ENCODE measurements around the gene SLC35F4.
"Not testable (repeated sequence)": the region's sequence is repeated elsewhere in the genome, so short reads cannot be mapped to it uniquely, and the experiment has no call there.

Gene SLC35F4

DNA sequence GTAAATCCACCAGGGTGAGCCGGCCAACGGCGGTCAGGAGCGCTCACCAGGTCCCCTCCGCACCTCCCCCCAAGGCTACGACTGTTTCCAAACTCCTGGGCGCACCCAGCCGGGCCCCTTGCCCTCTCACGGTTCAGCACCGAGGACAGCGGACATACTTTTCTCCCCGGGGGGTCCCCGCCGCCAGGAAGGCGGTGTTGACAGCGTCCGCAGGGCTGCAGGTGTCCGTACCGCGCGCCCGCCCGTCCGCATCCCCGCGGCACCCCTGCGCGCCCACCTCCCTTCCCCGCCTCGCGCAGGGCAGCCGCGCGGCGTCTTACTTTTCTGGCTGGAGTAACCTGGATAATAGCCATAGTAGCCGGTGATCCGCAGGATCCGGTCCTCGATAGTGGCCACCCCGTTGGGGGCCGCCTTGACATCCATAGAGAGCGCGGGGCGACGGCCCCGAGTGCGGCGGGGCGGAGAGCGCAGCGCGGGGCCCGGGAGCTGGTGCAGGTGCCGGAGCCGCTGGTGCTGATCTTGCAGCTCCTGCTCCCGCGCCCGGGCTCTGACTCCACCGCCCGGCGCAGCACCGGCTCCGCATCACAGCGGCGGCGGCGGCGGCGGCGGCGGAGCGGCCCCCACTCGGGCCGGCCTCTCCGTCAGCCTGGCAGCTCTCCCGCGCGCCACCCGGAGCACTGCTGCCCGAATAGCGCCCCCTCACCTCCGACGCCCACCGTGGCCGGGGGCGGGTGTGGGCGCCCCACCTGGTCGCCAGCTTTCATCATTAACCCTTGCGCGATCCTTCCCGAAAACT is at the start of gene SLC35F4:
TSS of gene SLC35F4 (minus strand) at position 690 of the 796 bp plus-strand sequence.
- no peak for DNase-seq

DNA sequence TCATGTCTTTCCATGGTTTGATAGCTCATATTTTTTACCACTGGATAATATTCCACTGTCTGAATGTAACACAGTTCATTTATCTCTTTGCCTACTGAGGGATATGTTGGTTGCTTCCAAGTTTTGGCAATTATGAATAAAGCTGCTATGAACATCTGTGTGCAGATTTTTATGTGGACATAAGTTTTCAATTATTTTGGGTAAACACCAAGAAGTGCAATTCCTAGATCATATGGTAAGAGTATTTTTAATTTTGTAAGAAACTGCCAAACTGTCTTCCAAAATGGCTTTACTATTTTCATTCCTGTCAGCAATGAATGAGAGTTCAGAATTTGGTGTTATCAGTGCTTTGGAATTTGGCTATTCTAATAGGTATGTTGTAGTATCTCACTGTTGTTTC is 43.7 kb upstream of the SLC35F4 start:
- DNase-seq, result no peak

DNA sequence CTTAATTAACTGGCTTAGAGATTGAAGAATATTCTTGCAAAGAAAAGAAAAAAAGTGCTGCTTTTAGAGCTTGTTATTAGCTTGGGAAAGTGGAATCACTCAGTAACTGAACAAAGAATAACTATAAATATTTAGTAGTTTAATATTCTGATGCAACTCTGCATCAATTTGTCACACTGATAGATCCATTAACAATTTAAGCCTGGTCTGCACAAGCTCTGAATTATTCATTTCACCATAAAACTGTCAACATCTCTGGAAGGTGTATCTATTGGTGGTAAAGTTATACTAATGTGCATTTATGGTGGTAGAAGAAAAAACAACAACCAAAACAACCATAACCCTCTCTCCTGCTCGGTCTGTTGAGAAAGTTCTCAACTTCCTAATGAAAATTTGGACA is 38.1 kb upstream of the SLC35F4 start:
- no peak for DNase-seq

DNA sequence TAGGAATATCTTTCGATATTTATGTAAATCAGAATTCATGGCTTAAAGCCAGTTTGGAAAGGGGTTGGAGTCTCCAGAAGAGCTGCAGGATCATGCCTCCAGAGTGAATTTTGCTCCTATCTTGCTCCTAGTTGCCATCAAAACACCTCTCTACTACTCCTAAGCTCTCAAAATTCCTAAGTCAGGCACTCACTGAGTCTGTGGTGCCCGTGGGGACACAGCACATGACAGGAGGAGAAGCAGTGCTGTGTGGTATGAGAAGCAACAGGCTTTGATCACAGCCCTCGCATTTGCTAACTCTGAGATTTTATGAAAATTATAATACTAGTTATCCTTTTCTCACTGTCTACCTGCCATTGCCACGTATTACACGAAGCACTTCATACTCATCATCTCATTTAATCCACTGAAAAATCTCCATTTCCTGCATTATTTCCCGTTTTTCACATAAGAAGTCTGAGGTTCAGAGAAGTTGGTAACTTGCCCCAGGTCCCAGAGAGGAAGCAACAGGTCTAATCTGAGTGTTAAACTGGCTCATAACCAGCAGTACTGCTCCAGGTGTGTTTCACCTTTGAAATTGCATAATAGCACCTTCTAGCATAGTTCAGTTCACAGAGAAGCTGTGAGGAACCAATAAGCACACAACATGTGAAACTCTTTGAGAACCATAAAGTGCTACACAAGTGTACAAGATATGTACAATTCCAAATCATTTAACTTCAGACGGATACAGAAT is 33.1 kb upstream of the SLC35F4 start:
- DNase-seq, result no peak

DNA sequence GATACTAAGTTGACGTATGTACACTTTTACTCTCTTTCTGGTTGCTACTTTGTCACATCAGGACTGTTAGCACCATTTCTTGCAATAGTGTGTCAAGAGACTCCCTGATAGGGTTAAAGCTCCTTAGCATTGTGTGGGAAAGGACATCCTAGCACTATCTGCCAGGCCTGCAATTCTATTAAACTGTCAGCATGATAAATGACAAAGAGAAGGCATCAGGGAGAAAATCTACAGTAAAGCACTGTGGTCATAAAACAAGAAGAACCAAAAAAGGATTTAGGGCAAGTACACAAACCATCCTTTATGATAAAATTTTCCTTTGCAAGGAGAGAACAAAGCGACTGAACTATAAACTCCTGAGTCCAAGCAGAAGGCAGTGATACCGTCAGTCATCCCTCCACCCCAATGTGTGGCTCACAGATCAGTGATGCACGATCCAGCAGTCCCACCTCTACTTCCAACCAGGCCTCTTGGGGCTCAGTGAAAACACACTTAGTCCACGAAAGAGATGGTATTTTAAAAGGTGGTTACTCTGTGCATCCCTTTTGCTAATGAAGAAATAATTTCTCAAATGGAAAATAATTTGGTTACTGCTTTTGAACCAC is 31.4 kb upstream of the SLC35F4 start:
- no peak for DNase-seq

DNA sequence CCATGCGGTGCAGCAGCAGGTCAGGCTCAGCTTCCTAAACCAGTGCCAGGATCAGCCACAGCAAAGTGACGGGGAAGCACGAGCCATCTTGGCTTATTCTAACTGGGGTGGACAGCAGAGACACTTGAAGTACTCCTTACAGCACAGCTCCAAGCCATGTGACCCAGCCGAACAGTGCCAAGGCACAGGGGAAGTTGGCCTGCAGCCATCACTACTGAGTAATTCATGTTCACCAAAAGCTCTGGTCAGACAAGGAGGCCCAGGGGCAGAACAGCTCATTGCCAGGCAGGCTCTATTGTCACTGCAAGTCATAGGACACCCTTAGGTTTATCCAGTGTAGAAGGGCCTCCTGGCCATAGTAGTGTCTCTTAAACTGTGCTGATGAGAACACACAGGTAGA is 23.4 kb upstream of the SLC35F4 start:
- no peak for DNase-seq

DNA sequence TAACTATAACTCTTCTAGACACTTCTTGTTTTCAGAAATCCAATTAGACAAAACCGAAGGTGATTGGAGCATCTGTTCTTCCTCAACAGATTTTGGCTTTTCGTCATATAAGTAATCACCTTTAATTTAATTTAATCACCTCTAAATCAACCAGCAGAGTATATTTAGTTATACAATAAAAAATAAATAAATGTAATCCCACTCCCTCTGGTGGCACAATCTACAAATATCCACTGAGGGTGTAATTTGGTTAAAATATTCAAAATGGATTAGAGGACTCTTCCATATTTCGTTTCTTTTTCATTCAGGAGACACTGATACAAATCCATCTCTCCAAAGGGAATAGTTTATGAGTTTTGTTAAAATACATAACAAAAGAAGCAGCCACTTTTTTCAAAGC is 18.3 kb upstream of the SLC35F4 start:
- no peak for DNase-seq

DNA sequence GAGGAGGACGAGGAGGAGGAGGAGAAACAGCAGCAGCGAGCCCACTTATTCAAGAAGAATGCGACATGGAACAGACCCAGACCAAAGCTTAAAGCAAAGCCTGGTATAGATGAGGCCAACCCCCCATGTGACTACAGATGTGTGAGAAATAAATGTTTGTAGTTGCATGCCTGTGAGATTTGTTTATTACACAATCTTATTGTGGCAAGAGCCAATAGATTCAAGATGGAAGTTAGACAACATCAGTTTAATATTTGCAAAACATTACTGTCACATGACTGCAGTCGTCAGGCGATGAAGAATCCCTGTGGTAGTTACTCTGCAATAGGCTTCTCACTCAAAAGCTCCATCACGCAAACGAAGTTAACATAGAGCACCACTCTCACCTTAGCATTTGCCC is 17.2 kb upstream of the SLC35F4 start:
- DNase-seq, result no peak

DNA sequence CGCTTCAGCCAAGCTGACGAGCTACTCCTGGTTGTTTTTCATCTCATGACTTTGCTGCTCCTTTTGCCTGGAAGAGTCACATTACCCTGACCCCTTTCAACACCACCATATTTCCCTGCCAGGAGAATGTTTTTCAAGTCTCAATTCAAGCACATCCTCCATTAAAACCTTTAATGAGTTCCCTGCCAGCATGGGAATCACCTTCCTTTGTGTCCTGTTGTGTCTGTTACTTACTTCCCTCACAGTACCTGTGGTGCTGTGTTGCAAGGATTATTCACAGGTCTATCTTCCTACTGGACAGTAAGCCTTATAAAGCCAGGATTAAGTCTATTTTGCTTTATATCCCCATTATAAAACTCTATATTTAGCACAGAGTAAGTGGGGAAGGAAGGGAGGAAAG is 13.6 kb upstream of the SLC35F4 start:
- no peak for DNase-seq

DNA sequence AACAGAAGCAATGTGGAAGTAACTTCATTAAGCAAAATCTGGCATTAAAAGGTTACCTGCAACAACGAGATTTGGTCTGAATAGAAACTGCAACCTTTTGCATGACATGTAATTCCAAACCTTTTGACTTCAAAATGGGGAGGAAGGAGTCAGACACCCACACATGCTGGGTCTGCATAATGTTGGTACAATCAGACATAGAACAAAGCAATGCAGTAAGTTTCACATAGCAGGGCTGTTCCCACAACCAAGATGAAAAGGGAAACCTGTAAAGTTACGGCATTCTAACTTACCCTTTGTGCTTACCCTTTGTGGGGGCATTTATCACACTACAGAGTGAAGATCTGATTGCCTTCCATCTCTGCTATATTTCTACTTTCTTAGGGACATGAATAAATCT is 10.1 kb upstream of the SLC35F4 start:
- DNase-seq, result no peak

DNA sequence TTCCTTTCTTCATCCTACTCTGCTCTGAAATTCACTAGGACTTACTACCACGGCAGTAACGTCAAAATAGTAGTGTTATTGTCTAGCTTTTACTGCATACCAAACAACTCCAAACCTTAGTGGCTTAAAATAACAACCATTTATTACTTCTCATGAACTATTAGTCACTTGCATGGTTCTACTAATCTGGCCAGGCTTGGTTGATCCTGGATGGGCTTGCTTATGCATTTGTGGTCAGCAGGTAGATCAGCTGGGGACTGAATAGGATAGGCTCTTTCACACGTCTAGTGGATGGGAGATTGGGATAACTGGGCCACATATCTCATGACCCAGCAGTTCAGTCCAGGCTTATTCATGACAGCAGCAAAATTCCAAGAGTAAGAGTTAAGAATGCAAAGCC is 9.4 kb upstream of the SLC35F4 start:
- no peak for DNase-seq

DNA sequence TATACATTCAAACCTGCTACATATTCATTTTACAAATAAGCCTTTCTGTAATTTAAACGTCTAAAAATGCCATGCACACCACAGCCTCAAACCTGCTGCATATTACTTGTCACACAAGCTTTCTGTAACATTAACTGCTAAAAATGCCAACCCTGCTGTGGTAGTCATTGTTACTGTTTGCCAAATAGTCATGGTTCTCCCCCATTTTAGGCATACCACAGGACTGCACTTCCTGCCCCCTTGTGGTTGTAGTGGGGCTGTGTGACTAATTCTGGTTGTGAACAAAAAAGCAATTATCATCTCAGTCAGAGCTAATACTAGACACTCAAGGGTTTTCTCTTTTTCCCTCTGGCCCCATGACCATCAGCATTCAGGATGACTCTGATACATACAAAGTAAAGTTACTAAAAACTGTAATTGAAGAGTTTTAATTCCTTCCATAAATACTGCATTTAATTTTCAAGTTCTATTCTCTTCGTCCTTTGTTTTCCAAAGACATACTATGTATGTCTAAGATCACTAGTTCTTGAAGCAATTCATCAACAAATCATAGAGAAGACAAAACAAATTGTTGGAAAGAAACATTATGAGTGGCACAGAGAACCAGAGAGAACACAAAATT is 5.7 kb upstream of the SLC35F4 start:
- no peak for DNase-seq

DNA sequence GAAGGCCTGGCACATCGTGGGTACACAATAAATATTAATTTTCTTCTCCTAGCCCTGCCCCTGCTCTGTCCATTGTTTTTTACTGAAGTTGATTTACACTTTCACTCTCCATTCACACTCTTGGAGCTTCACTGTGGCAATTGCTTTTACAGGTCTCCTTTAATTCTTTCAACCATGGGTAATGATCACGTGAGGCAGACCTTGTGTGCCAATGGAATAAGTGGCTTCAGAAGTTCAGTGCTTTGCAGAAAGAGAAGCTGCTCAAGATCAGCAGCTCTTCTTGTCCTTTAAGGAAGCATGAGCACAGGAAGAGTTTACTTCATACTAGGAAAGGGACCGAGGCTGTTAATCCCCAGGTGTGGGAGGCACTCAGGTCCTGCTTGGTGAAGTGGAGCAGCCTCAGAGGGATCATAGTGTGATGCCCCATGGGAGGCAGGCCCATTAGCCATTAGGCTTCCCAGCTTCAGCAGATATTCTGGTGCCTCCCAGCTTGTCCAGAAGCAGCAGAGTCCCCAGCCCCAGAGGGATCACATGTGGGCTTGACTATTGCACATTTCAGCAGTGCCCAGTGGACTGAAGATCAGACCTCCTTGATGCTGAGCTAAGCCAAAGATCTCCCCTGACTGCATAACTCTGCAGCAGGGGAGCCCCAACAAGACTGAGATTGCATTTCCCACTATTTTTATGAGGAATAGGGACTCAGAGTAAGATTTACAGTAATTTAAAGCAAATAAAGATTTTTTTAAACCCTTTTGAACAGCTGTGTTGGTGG is 5.0 kb upstream of the SLC35F4 start:
- DNase-seq, result no peak

DNA sequence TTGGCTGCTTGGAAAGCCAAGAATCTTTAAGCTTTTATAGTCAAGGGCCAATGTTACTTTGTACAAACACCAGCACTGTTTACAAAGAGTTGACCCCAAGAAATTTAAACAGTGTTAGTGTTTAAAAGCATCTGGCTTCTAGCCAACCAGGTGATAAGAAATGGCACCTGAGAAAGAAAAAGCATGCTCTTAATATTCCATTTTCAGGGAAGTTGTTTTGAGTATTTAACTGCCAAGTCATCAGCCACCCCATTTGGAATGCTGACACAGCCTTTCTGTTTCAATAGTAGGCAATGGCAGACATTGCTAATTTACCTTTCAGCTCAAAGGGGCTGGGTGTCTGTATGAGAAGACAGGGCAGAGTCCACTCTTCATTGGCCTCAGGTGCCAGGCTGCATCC is 3.7 kb upstream of the SLC35F4 start:
- no peak for DNase-seq

DNA sequence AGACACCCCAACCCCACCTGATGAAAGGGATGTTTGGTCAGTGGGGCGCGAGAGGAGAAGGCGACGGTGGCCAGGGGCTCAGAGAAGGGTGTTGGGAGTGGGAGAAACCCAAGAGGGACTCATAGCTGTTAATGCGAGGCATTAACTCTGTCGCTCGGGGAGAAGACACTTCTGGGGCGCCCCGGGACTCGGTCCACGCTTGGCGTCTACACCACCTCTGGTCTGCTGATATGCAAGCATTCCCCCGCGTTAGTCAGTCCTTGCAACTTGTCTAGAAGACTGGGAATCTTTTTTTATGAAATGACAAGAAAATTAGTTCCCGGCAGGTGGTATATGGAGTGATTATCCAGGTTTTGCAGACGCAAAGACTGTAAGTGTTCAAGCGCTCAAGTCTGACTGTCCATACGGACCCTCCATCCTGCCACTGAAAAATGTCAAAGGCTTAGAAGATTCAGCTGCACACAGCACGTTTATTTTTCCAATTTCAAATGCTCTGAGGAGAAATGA is 360 bp upstream of the SLC35F4 start:
- no peak for DNase-seq

DNA sequence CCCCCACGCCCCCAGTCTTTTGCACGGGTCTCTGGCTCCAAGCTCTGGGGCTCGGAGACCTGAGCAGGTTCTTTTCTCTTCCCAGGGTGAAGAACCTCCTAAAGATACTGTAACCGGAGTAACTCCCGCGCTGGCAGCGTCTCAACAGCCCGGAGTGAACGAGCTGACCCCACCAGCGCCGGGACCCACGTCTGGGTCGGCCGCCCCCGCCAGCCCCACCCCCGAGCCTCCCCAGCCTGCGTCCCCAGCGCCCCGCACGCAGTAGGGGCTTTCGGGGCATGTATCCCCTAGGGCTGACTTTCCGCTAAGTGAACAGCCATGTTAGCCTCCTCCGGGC is 858 bp downstream of the SLC35F4 start:
- no peak for DNase-seq

DNA sequence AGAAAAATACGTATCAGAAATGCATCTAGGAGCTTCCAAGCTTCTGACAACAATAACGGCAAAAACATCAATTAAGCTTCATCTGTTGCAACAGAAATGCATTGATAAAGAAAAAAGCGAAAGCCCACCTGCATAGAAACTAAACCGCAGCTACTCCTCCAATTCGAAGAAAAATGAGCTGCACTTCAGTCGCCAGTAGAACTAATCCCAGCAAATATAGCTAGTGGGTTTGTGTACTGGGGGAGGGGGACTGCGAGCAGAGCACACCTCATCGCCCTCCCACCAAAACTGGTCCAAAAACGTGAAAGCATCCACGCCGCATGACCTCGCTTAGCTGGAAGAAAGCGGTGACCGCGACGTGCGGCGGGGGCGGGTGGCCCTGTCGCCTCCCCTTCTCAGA is 1.2 kb downstream of the SLC35F4 start:
- no peak for DNase-seq

DNA sequence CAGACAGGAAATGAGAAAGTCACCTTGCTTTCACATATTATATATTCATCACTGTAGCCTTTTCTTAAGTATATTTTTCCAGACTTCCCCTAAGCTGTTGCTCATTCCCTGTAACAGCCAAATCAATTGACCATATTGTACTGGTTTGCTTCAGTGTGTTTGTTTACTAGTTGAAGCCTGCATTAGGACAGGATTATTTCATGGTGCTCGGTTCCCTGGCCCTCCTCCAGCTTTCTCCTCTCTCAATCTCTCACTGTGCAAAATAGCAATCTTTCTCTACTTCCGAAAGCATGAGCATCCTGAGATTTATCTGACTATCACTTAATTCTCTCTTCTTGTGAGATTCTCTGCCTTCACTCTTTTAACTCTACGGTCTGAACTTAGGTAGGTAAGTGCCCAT is 2.4 kb downstream of the SLC35F4 start:
- DNase-seq, result no peak

DNA sequence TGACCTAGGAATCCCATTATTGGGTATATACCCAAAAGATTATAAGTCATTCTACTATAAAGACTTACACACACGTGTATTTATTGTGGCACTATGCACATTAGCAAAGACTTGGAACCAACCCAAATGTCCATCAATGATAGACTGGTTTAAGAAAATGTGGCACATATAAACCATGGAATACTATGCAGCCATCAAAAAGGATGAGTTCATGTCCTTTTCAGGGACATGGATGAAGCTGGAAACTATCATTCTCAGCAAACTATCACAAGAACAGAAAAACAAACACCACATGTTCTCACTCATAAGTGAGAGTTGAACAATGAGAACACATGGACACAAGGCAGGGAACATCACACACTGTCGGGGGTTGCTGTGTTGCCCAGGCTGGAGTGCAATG is 10.2 kb downstream of the SLC35F4 start:
- DNase-seq, result not testable (repeated sequence)

DNA sequence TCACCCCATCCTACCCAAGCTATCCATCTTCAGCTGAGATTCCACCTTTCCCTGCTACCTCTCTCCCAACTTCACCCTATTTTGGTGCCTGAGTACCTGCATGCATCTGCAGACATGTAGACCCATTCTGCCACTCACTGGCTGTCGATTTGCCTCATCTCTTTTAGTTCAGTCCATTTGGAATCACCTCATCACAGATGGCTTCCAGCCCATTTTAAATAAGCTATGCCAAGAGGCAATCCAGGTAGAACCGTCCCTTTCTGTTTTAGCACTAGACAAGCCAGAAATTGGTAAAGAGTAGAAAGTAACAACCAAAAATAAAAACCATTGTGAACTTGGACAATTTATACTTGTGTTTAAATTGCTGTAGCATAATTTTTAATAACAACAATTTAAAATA is 11.3 kb downstream of the SLC35F4 start:
- no peak for DNase-seq

DNA sequence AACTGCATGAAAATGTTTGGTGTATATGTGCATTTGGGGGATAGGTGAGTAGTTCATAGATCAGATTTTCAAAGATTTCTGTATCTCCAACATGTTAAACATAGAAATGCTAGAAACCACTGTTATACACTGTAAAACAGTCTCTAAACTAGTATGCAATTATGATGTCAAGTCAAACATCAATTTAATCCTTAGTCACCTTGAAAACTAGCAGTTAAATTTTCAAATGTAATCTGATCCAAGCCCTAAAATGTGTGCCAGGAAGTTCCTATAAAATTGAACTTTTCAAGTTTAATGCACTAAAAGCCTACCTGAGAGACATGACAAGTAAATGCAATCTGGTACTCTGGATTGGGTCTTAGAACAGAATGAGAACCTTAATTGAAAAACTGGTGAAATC is 14.5 kb downstream of the SLC35F4 start:
- DNase-seq, result no peak

DNA sequence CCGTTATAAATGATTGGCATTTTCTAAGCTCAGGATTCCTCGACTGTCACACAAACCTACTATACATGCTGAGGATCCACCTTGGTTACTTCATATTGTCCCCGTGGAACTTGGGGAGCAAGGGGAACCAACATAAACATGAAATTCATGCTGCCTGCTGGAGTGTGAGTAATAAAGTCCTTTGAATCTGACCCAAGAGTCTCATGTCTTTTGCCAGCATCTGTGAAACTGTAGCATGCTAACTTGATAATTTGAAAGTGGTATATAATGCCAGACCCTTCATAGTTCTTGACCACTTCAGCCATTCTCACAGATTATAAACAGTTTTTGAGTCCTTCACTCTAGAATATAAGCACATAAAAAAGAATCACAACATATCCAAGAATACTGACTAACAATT is 17.1 kb downstream of the SLC35F4 start:
- DNase-seq, result no peak

DNA sequence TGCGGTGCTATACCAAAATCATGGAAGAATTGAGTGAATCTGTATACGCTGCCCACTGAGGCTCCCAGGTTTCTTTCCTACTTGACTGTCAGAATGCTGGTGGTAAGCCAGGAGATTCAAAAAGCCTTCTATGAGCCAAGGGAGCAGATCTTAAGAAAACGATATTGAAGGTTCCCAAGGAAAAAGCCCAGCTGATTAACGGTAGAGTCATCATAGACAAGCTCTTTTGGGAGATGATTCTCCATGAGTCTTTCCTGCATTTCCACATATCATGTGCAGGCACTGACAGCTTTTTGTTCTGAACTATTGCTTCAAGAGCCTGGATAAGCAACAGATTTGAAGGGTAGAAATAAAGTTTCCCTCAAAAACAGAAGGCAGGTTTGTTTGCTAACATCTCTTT is 17.5 kb downstream of the SLC35F4 start:
- no peak for DNase-seq

All from activated naive CD4-positive, alpha-beta T cell treated with anti-CD3 and anti-CD28 coated beads, Interleukin-2, amount 50 U/mL, for 16 hours (primary cell).